ENCODE data around the gene TTLL5.

DNA sequence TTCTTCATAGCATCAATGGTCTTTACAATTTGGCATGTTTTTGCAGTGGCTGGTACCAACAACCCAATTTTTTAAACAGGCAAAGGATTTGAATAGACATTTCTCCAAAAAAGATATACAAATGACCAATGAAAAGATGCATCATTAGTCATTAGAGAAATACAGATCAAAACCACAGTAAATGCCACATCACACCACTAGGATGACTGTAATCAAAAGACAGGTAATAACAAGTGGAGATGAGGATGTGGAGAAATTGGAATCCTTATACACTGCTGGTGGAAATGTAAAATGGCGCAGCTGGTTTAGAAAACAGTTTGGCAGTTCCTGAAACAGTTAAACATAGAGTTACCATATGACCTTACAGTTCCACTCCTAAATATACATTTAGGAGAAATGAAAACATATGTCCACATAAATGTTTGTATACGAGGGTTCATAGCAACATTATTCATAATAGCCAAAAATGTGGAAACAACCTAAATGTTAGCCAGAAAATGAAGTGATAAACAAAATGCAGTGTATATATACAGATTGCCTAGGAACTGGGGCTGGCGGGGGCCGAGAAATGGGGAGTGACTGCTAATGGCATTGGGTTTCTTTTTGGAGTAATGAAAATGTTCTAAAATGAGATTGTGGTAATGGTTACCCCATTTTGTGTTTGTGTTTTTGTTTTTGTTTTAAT lies 265.5 kb downstream of the TTLL5 start:
- TF ChIP-seq, protein P1, sequence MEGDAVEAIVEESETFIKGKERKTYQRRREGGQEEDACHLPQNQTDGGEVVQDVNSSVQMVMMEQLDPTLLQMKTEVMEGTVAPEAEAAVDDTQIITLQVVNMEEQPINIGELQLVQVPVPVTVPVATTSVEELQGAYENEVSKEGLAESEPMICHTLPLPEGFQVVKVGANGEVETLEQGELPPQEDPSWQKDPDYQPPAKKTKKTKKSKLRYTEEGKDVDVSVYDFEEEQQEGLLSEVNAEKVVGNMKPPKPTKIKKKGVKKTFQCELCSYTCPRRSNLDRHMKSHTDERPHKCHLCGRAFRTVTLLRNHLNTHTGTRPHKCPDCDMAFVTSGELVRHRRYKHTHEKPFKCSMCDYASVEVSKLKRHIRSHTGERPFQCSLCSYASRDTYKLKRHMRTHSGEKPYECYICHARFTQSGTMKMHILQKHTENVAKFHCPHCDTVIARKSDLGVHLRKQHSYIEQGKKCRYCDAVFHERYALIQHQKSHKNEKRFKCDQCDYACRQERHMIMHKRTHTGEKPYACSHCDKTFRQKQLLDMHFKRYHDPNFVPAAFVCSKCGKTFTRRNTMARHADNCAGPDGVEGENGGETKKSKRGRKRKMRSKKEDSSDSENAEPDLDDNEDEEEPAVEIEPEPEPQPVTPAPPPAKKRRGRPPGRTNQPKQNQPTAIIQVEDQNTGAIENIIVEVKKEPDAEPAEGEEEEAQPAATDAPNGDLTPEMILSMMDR (IDR thresholded peaks at IDR 0.05), result no peak
- no peak for TF ChIP-seq POLR2A (IDR thresholded peaks at IDR 0.05)
- no peak for TF ChIP-seq POLR2AphosphoS5 (IDR thresholded peaks at IDR 0.05)
